ENCODE results near the gene EHF. TPM values are rescaled to one million over a fixed set of nuclear protein-coding genes. Genes with fewer than 3 reads are reported as not detected.
A peak's percentile ranks its signal among the peaks of the same experiment; 100 is the strongest.

EHF gene
- polyA plus RNA-seq, 5 donors, result 9.6 to 15.7 (median 11.0) TPM

DNA sequence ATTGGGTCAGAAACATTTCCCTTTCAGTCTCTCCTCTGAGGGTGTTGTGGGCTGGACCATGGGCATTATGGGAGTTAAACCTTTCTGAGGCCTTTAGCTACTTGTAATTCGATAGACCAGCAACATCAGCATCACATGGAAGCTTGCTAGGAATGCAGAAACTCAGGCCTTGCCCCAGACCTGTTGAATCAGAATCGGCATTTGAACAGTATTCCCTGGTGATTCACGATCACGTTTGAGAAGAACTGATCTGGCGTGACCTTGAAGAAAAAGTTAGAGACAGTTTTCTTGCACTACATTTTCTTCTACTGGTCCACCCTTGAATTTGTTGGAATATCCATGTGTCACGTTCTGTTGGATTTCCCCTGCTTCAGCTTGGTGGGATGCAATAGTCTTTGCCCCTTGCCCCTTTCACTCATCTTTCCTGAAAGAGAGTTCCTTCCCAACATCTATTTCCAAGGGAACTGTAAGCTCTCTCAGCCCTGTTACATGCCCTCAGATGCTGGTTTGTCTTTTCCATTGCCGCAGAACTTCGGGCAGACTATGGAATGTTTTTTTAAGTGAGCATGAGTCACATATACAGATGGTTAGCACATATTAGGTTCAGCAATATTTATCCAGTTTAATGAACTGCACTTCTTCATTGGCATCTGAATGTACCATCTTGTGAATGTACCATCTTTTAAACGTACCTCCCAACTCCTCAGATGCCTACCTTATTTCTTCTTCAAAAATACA lies 23.9 kb downstream of the EHF start:
- DNase-seq, result no peak

DNA sequence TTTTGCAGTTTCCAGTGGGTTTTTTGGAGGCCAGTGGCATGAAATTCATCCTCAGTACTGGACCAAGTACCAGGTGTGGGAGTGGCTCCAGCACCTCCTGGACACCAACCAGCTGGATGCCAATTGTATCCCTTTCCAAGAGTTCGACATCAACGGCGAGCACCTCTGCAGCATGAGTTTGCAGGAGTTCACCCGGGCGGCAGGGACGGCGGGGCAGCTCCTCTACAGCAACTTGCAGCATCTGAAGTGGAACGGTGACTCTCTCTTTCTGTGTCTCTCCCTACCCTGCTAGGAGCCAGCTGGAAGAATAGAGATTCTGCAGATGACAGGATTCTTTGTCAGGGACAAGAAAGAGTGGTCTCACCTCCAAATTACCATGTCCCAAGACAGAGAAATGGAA lies 25.5 kb downstream of the EHF start:
- no peak for DNase-seq

DNA sequence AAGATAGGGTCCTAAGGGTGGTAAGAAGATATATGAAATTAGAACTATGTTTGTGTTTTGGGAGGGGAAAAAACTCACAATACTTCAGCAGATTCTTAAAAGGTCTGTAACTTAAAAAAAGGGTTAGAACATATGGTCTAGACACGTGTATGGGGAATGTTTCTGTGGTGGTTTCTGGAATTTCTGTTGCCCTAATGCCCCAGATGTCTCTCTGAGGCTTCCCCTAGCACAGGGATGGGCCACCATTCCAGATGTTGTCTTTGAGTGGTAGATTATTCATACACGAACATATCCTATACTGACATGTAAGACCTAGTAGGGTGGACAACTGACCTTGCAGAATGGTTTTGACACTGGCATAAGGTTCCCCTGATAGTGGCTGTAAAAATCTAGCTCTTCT lies 26.2 kb downstream of the EHF start:
- DNase-seq, result no peak

DNA sequence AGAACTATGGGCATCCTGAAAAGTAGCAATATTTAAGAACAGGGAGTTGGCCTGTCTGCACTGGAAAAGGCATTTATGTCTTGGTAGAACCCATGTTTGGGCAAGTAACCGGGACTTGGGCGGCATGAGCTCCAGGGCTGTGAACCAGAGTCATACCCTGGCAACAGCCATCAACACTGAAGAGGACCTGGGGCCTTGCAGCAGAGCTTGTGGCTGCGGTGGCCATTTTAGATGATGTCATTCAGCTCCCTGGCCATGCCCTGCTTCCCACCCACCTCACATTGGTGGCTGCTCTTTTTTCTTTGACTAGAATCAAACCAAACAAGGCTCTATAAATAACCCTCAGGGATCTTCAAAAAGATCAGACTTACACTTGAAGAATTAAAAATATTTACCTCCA lies 26.6 kb downstream of the EHF start:
- no peak for DNase-seq

DNA sequence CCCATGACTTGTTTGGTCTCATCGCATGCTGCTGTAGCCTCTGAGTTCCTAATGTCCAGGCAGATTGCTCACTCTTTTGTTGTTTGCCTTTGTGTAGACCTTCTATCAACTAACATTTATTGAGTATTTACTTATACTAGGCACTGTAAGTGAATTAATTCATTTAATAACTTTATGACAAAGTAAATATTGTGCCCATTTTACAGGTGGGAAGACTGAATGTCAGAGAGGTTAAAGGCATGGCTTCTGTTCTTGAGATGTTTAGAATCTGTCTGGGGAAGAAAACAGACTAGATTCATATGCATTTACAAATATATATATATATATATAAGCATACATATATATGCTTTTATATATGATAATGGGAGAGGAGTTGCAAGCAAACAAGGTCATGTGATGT lies 27.1 kb downstream of the EHF start:
- DNase-seq, result no peak

DNA sequence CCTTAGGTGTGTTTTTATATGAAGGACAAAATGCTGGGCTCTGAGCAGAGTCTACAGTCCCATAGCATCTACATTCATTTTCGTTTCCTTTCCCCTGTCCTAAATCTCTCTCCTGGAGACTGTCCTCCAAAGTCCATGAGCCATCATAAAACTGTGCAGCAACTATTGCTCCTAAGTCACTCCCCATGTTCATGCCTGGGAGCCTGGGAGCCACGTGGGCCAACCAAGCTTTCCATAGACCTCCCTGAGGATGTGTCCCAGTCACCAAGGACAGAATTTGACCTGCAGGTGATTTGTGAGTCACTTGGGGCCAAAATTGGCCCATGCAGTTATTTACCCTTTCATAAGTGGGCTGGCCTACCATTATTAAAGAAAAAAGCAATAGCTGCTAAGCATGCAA lies 28.7 kb downstream of the EHF start:
- no peak for DNase-seq

DNA sequence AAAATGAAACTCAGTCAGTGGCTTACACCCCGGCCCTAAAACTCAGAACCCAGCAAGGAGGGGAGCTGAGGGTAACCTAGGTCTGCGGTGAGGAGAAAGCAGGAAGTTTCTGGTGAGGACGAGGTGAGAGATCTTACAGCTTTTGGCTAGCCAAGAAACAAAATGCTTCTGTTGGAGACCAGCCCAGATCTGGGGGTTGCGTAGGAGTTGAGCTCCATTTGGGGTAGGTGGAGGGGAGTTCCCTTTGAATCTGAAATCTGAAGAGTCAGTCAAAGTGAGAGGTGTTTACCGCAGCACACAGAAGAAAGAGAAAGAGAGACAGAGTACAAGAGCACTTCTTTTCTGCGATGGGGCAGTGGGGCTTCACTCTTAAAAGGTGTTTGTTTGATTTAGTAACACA lies 29.6 kb downstream of the EHF start:
- DNase-seq, result no peak

DNA sequence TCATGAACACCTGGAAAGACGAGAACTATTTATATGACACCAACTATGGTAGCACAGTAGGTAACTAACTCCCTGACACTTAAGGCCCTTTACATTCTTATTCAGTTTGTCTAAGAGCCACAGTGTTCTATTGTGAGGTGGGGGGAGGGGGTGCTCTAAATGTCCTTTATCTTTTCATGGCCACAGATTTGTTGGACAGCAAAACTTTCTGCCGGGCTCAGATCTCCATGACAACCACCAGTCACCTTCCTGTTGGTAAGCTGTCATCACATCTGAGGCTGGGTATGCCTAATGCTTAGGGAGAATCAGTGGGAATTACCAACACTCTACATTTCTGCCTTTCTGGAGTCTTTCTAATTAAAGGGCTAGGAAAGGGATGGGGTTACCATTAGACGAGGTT lies 30.7 kb downstream of the EHF start:
- no peak for DNase-seq

DNA sequence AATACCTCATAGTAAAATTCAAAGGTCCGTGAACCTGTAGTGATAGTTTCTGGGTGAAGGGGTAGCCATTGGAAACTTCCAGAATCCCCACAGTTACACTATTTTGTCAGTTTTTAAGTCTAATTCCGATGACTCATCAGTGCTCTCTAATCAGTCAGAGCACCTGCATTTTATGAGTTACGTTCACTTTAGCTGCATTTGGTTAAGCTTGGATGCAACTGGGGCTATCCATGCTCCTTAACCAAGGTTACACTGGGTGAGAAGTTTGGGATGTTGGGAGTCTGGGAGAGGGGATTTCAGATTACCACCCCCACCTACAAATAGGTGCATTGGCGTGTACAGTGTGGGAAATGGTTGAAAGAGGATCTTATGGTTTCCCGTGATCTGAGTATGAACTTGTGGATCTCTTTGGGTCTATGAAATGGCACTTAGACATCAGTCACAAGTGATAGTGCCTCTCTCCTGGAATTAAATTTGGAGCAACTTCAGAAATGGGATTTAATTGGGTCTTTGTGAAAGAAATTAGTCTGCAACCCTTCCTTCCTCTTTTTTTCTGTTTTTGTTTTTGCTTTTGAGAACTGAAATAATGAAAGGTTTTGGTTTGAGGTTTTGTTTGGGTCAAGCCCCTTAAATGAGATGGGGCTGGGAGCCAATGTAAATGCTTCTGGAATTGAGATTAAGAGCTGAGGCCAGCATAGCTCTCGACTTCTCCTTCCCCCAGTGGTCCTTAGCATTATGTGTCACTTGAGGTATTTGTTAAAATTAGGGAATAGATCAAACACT lies 31.5 kb downstream of the EHF start:
- no peak for DNase-seq

DNA sequence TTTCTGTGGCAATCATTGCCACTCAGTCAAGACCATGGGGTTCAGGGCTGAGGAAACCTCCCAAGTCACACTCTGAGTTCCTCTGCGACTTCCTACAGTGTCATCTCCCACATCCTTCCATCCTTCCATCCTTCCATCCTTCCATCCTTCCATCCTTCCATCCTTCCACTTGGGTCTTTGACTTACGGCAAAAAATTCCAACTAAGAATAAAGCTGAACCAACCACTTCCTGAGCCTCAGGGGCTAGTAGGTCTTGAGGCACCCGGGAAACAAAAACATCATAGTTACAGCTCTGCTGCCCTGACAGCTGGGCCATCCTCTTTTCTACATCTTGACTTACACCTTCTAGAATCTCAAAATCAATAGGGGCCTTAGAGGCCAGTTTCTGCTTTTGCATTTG lies 32.1 kb downstream of the EHF start:
- no peak for DNase-seq

DNA sequence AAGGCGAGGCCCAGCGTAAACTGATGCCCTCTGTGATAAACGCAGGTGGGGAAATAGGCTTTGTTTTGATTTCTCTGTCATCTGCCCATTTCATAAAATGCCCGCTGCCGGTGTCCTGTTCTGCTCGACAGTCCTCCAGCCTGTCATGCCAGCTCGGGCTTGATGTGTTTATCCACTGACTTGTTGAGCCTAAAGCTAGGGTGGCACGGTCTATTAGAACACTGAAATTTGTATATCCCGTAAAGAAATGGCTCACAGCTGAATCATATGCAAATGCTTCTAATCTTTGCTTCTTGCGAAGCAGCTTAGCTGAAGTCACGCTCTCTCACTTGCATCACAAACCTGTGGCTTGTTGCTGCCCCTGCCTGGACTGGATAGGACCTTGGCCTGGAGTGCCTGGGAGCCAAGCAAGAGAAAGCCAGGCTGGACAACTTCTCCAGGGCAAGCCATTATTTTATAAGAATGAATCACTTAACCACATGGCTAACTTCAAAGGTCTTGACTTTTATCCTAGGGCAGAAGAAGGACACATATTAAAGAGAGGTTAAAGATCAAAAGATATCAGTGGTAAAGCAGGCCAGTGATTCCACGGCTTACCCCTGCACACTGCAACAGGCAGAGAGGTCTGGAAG lies 33.1 kb downstream of the EHF start:
- DNase-seq, result no peak

DNA sequence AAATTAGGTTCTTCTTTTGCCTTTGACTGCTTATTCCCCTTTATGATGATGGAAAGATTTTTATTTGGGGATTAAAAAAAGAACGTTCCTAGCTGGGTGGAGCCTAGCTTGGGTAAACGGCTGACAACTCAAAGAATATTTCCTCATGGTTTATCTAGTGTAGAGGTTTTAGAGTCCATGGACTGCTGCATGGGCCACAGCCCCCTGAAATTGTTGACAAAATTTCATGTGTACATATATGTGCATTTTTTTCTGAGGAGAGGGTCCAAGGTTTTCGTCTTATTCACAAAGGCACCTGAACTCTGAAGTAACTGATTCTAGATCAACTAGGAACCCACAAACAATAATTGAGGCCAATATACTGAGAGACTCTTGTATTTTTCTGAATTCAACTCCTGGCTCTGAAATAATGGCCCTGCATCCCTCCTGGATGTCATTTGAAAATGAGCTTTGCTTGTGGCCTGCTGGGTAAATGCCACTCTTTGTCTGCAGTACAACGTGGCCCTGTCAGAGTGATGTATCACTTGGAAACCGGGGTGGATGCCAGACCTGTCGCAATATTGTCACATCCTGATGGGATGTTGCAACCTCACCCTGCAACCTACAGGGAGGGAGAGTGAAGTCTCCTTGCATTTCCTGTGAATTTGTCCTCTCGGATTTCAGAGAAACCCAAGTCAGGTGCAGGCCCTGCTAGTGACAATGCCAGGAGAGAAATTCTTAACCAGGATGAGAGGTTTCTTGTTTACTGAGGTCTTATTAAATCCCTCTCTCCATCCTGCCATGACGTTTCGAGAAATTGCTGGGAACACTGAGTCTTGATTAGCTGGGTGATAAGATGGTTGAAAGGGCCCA lies 33.8 kb downstream of the EHF start:
- peak in 1 of 2 donors; percentile 50 for DNase-seq

DNA sequence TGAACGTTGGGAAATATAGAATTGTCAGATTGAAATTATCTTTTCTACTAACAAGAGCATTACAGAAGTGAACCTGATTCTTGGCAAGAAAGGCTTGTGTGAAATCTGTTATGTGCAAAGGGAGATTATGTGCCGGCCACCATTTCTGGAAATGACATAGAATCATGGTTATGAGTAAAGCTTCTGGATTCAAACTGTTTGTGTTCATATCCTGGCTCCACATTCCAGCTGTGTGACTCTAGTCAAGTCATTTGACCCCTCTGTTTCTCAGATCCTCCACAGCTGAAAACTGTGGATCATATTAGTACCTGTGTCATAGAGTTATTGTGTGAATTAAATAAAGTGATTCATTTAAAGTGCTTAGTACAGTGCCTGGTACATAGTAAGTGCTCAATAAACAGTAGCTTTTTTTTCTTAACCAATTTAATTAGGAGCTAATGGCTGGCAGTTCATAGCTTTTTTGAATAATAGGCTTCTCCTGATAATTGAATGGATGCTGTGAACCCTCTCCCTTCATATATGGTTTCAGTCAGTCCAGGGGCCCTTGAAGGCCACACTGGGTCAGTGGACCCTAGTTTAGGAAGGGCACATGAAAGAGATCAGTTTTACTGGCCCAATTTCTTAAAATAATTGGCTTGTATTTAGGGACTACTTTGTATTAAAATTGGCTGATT lies 34.6 kb downstream of the EHF start:
- no peak for DNase-seq

DNA sequence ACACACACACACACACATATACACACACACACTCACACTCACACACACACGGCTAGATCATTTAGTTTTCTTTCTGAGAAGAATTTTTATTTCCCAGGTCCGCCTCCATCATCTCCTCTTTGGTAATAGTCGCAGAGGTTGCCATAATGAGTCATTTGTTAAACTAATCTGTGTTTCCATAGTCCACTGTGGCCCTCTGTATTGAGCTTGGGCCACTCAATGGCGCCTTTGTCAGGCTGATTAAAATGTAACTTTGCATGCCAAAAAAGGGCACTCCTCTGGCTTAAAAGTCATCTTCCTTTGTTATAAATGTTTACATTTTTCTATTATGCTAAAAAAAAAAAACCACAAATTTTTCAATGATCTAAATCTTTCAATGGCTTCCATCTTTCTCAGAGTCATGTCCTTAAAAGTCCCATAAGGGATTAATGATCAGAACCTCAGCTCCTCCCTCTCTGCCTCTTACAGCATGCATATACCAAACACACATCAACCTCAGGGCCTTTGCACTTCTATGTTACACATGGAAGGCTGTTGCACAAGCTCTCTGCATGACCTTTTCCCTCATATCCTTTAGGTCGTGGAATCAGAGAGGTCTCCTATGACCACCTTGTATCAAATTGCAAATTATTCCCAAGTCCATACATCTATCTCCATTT lies 35.3 kb downstream of the EHF start:
- no peak for DNase-seq

DNA sequence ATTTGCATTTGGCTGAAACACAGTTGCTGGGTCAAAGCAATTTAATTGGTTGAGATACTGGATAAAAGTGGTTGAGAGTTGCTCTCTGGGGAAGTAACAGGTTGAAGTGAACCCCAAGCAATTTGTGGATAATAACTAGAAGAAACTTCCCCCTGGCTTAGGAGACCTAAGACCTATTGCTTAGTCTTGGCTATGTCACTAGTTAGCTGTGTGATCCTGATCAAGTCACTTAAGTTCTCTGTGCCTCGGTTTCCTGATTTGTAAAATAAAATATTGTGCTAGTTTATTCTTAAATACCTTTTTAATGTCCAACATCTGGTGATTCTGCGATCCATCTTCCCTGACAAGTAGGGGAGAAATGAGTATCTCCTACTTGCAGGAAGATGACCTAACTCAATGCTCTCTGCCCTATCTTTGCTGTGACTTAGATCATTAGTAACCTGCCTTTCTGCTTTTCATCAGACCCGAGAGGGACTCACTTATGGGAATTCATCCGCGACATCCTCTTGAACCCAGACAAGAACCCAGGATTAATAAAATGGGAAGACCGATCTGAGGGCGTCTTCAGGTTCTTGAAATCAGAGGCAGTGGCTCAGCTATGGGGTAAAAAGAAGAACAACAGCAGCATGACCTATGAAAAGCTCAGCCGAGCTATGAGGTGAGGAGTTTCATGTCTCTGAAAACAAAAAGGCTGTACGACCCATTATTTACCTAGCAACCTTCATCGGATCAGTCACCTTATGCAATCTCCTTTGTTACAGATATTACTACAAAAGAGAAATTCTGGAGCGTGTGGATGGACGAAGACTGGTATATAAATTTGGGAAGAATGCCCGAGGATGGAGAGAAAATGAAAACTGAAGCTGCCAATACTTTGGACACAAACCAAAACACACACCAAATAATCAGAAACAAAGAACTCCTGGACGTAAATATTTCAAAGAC lies 37.5 kb downstream of the EHF start:
- no peak for DNase-seq

DNA sequence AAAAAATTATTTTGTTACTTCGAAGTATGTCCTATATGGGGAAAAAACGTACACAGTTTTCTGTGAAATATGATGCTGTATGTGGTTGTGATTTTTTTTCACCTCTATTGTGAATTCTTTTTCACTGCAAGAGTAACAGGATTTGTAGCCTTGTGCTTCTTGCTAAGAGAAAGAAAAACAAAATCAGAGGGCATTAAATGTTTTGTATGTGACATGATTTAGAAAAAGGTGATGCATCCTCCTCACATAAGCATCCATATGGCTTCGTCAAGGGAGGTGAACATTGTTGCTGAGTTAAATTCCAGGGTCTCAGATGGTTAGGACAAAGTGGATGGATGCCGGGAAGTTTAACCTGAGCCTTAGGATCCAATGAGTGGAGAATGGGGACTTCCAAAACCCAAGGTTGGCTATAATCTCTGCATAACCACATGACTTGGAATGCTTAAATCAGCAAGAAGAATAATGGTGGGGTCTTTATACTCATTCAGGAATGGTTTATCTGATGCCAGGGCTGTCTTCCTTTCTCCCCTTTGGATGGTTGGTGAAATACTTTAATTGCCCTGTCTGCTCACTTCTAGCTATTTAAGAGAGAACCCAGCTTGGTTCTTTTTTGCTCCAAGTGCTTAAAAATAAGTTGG lies 38.3 kb downstream of the EHF start:
- no peak for DNase-seq

DNA sequence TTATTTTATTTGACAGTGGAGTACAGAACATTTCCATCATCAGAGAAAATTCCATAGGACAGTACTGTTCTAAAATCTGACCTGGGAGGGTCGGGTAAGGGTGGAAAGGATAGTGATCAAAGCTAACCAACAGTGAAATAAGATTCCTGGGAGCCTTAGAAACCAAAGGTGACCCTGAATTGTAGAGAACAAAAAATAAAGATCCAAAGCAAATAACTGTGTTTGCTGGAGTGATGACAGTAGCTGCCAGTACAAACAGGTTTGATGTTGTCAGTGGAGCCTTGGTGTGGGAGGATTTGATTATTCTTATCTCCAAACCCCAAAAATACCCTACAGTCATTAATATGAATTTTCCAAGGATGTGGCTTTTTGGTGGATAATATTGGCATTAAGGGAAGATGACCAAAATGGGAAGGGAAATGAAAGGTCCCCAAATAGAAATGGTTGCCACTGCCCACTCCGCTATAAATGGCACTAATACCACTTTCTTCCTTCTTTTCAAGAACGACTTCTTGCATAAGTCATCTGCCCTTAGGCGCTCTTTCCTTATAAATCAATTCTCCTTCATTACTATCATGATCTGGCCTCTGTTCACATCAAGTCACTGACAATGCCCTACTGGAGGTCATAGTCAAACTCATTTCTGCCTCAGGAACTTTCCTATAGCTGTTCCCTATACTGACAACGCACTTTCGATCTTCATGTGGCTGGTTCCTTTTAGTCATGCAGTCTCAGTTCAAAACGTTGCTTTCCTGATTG lies 44.4 kb downstream of the EHF start:
- DNase-seq, result no peak

DNA sequence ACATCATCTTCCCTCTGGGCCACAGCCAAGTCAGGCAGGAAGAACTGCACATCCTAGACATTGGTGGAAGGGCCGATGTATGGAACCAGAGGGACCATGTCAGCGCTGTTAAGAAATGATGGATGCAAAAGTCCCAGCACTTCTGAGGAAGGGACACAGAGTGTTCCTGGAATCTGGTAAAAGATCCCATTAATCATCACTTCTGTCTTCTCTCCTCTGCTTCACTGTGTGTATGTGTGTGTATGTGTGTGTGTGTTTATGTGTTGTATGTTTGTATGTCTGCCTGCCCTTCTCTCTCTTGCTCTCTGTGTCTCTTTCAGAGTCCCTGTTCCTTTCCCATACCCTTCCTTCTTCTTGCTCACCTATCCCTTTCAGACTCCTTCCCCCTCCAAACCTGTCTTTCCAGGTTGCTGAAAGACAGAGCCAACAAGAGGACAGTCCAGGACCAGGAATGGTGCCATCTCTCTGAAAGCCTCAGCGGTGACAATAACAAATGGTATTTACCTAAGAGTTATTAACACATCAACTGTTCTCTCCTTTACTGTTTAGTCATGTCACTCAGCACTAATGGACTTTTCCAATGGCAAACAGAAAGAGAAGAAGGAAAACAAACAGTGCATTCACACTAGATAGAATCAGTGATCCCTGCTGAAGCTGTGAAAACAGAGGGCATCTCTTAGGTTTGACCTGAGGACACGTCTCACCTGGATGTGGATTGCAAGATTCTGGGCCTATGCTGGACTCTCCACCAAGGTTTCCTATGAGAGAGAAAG lies 47.1 kb downstream of the EHF start:
- no peak for DNase-seq

All from right lung (tissue), 5 donors.